OCI-LY7 (cell line): ENCODE data around the gene NRCAM. TPM values are rescaled to one million over a fixed set of nuclear protein-coding genes. Genes with fewer than 3 reads are reported as not detected.

Source experiments
- BruUV-seq: library from RNA; stranded (reverse); fragments of 400-500 nt; replicated peaks from 2 replicates; lab custom pipeline; 2021; lab: Mats Ljungman, UMichigan
- CTCF ChIA-PET: fragments of 300-600 bp; sonication (Branson Sonifier 250); formaldehyde crosslinking; loops from one replicate; lab custom pipeline; 2022; ENCODE audit warnings: antibody characterized with exemption; ENCODE audit not compliant: unreplicated experiment; lab: Charles Lee
- POLR2A ChIA-PET: fragments of 300-600 bp; sonication (Branson Sonifier 250); formaldehyde crosslinking; loops from one replicate; lab custom pipeline; 2022; ENCODE audit warnings: antibody characterized with exemption; lab: Charles Lee
- DNase-seq: peaks from one replicate; pipeline ENCODE4 v3.0.0-alpha.2; 2015; ENCODE audit warnings: low spot score
- H2AFZ ChIP-seq: fragments of 200-600 bp; sonication (generic), shearing (Covaris generic); 2 replicates; pipeline ENCODE4 v1.6.1; 2014; ENCODE audit warnings: mild to moderate bottlenecking, antibody characterized with exemption, low read length, moderate library complexity
- H3K27ac ChIP-seq: fragments of 200-600 bp; sonication (generic); 2 replicates; pipeline ENCODE4 v1.5.1; 2014; ENCODE audit warnings: mixed run types, low read depth, mild to moderate bottlenecking, moderate library complexity, low read length, inconsistent platforms; ENCODE audit not compliant: poor library complexity, severe bottlenecking
- H3K36me3 ChIP-seq: fragments of 200-600 bp; sonication (generic); 2 replicates; pipeline ENCODE4 v1.6.1; 2014; ENCODE audit warnings: mild to moderate bottlenecking, antibody characterized with exemption, low read length, moderate library complexity, mixed read lengths; ENCODE audit not compliant: insufficient read depth
- H3K4me1 ChIP-seq: fragments of 200-600 bp; sonication (generic); 2 replicates; pipeline ENCODE4 v1.5.1; 2014; ENCODE audit warnings: mild to moderate bottlenecking, low read length; ENCODE audit not compliant: insufficient read depth, poor library complexity, severe bottlenecking
- H3K4me2 ChIP-seq: fragments of 200-600 bp; sonication (generic); 2 replicates; pipeline ENCODE4 v1.6.1; 2014; ENCODE audit warnings: mild to moderate bottlenecking, low read length
- H3K4me3 ChIP-seq: fragments of 200-600 bp; sonication (generic); 2 replicates; pipeline ENCODE4 v1.5.1; 2014; ENCODE audit warnings: mild to moderate bottlenecking, low read depth, low read length; ENCODE audit not compliant: poor library complexity, severe bottlenecking
- H3K79me2 ChIP-seq: fragments of 200-600 bp; sonication (generic); 2 replicates; pipeline ENCODE4 v1.6.1; 2016; ENCODE audit warnings: low read depth, mild to moderate bottlenecking, low read length, moderate library complexity, mixed read lengths; ENCODE audit not compliant: insufficient read depth
- H3K9me2 ChIP-seq: fragments of 200-600 bp; sonication (generic); 2 replicates; pipeline ENCODE4 v1.6.1; 2016; ENCODE audit warnings: mild to moderate bottlenecking, low read length, mixed read lengths; ENCODE audit not compliant: insufficient read depth
- H3K9me3 ChIP-seq: fragments of 200-600 bp; sonication (generic); 2 replicates; pipeline ENCODE4 v1.6.1; 2014; ENCODE audit warnings: mild to moderate bottlenecking, mixed run types, low read length, mixed read lengths
- H4K20me1 ChIP-seq: fragments of 200-600 bp; sonication (generic); 2 replicates; pipeline ENCODE4 v1.6.1; 2014; ENCODE audit warnings: mild to moderate bottlenecking, antibody characterized with exemption, low read length, moderate library complexity, mixed read lengths; ENCODE audit not compliant: insufficient read depth
- EZH2phosphoT487 ChIP-seq: fragments of 200-600 bp; sonication (generic); IDR thresholded peaks from 2 replicates; pipeline ENCODE4 v1.6.1; 2018; ENCODE audit warnings: low read depth, borderline replicate concordance, mild to moderate bottlenecking, mixed run types, antibody characterized with exemption, low read length, moderate library complexity, mixed read lengths
- intact Hi-C: fragments of 100-400 bp; cut with micrococcal nuclease; formaldehyde crosslinking; loops from one replicate; pipeline ENCODE4 v1.10.0; 2022; ENCODE audit not compliant: unreplicated experiment
- total RNA-seq, 2 experiments: library from RNA; depleted of rRNA in 1 of 2; stranded (reverse); fragments of >200 nt in 1 of 2; shearing (Covaris generic) in 1 of 2; gene quantifications; 2 replicates each; pipeline ENCODE4 v1.2.3, GENCODE V29; 2014 to 2022
- TF ChIP-seq, protein P1 (sequence below): fragments of 200-600 bp; sonication (generic); conservative IDR thresholded peaks from 2 replicates; pipeline ENCODE4 v1.5.1; 2014; ENCODE audit warnings: mild to moderate bottlenecking, antibody characterized with exemption, low read length, moderate library complexity, mixed read lengths

NRCAM gene
- total RNA-seq, 2 experiments from 2014 or later: not detected

DNA sequence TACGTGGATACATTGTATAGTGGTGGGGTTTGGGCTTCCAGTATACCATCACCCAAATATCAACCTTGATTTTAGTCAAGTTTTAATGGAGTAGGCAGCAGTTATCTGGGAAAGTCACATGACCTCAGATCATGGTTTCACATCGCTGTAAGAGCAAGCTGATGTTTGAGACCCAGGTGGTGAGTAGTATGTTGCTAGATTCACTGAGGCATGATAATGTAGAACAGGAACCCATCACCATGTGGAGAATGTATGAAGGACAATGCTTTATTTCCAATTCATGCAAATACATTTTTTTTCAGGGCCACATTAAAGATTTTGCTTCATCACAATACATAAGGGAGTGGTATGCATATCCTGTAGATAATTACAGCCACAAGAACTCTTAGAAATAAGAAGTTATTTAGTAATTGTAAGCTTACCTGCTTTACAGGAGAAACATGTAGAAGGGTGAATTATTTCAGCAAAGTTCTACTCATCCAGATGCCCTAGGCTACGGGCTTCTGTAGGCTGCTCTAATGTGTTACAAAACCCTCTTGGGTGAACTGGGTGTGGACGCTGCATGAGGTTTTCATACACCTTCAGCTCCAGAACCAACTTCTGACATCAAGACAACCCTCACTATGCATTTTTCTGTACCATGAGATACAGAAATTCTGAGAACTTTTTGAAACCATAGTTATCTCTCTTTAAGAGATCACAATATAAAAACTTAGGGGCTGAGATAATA lies 298.5 kb downstream of the NRCAM start:
- TF ChIP-seq EZH2phosphoT487: no peak
- no peak for DNase-seq
- no peaks in the 10 kb centered on the region for H3K79me2 ChIP-seq
- intact Hi-C loops: no loop called here
- no peak overlapping the region for H3K4me3 ChIP-seq
- H4K20me1 ChIP-seq: no peaks in the 10 kb centered on the region
- H3K9me2 ChIP-seq: no peaks in the 10 kb centered on the region
- CTCF ChIA-PET: no interaction called here
- no peaks in the 10 kb centered on the region for H3K9me3 ChIP-seq
- POLR2A ChIA-PET: no interaction called here
- H3K4me1 ChIP-seq: no peaks in the 10 kb centered on the region
- H3K36me3 ChIP-seq: no peaks in the 10 kb centered on the region
- no TSS peak for BruUV-seq
- no peak overlapping the region for H3K4me2 ChIP-seq
- no peak overlapping the region for H2AFZ ChIP-seq
- H3K27ac ChIP-seq: no peak overlapping the region

DNA sequence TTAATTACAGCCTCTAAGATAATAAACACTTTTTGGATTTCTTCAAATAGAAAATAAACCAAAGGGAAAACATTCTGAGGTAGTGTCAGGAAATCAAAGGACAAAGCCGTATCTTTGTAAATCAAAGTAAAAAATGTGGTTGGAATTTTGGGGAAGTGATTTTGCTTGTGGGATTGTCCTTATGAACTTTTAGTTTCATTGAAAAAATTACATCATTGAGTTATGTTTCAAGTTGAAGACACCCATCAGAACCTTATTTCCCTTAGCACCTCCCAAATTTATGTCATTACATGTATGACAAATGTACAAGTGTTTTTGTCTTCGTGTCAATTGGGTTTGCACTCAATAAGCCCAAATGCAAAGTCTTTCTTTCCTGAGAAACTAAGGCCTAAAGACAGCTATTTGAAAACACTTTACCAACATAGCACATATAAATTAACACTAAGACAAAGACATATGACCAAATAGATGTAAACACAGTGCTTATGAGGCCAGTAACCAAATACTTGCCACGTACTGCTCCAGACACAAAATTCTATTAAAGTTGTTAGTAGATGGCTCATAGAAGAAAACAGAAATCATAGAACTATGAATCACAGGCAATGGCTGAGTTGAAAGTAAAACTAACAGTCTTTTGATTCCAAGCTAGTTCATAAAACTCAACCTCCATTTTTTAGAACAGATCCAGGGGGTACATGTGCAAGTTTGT lies 299.2 kb downstream of the NRCAM start:
- Histone ChIP-seq H2AFZ (no peak overlapping the region), H3K36me3 (no peaks in the 10 kb centered on the region), H3K27ac (no peak overlapping the region), H3K9me3 (no peaks in the 10 kb centered on the region), H3K4me2 (no peak overlapping the region), H3K79me2 (no peaks in the 10 kb centered on the region), H4K20me1 (no peaks in the 10 kb centered on the region), H3K4me1 (no peaks in the 10 kb centered on the region), H3K9me2 (no peaks in the 10 kb centered on the region), H3K4me3 (no peak overlapping the region)
- no peak for DNase-seq
- POLR2A ChIA-PET: no interaction called here
- CTCF ChIA-PET: no interaction called here
- intact Hi-C loops: no loop called here
- TF ChIP-seq EZH2phosphoT487: no peak
- TF ChIP-seq, protein P1, sequence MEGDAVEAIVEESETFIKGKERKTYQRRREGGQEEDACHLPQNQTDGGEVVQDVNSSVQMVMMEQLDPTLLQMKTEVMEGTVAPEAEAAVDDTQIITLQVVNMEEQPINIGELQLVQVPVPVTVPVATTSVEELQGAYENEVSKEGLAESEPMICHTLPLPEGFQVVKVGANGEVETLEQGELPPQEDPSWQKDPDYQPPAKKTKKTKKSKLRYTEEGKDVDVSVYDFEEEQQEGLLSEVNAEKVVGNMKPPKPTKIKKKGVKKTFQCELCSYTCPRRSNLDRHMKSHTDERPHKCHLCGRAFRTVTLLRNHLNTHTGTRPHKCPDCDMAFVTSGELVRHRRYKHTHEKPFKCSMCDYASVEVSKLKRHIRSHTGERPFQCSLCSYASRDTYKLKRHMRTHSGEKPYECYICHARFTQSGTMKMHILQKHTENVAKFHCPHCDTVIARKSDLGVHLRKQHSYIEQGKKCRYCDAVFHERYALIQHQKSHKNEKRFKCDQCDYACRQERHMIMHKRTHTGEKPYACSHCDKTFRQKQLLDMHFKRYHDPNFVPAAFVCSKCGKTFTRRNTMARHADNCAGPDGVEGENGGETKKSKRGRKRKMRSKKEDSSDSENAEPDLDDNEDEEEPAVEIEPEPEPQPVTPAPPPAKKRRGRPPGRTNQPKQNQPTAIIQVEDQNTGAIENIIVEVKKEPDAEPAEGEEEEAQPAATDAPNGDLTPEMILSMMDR: no peak
- no TSS peak for BruUV-seq

DNA sequence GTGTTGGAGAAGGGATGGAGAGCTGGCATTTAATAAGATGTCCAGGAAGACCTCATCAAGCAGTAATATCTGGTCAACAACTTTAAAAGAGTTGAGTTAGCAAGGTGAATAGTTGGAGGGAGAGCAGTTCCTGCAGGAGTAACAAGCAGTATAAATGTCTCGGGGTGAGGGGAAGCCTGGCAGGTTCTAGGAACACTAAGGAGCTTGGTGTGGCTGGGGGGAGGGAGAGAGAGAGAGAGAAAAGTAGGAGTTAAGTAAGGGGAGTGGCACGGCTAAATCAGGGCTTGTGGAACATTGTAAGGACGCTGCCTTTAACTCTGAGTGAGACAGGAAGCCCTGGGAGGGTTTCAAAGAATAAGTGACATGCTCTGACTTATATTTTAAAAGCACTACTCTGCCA lies 304.0 kb downstream of the NRCAM start:
- ChIA-PET POLR2A (no interaction called here), CTCF (no interaction called here)

More for the DNA sequence above, 304.0 kb downstream of the NRCAM start:
- Histone ChIP-seq H2AFZ (no peak overlapping the region), H4K20me1 (no peaks in the 10 kb centered on the region), H3K27ac (no peak overlapping the region), H3K9me2 (no peaks in the 10 kb centered on the region), H3K4me1 (no peaks in the 10 kb centered on the region), H3K79me2 (no peaks in the 10 kb centered on the region), H3K9me3 (no peaks in the 10 kb centered on the region), H3K36me3 (no peaks in the 10 kb centered on the region), H3K4me3 (no peak overlapping the region), H3K4me2 (no peak overlapping the region)
- intact Hi-C loops: no loop called here
- no TSS peak for BruUV-seq
- TF ChIP-seq EZH2phosphoT487: no peak
- TF ChIP-seq, protein P1: no peak
- no peak for DNase-seq
